ENCODE results near the gene IL1RAPL2.

The IL1RAPL2 gene

GRCh38 chrX:104564921-104565703 lies 887 bp upstream of the IL1RAPL2 start:
- DNase-seq (ENCODE audit: extremely low spot score) = no peak
- no peak for TF ChIP-seq FOXK2 (IDR thresholded peaks at IDR 0.05)
- TF ChIP-seq ARNT (IDR thresholded peaks at IDR 0.05) = no peak
- TF ChIP-seq FOXM1 (IDR thresholded peaks at IDR 0.05; ENCODE audit: borderline replicate concordance) = no peak
- no peak for TF ChIP-seq ELF4 (IDR thresholded peaks at IDR 0.05)
- TF ChIP-seq NFRKB (IDR thresholded peaks at IDR 0.05) = no peak
- no peak for TF ChIP-seq PKNOX1 (IDR thresholded peaks at IDR 0.05)
- no peak for TF ChIP-seq HDGF (IDR thresholded peaks at IDR 0.05; ENCODE audit: borderline replicate concordance)
- TF ChIP-seq ZNF384 (IDR thresholded peaks at IDR 0.05) = no peak
- no peak for TF ChIP-seq CTBP1 (IDR thresholded peaks at IDR 0.05; ENCODE audit: borderline replicate concordance)
- no peak for TF ChIP-seq L3MBTL2 (conservative IDR thresholded peaks at IDR 0.05)
- TF ChIP-seq TARDBP (IDR thresholded peaks at IDR 0.05) = no peak
- no peak for TF ChIP-seq LEF1 (IDR thresholded peaks at IDR 0.05; ENCODE audit: borderline replicate concordance)
- no peak for TF ChIP-seq SP1 (IDR thresholded peaks at IDR 0.05)
- no peak for TF ChIP-seq FOXA1 (IDR thresholded peaks at IDR 0.05)
- TF ChIP-seq SUZ12 (IDR thresholded peaks at IDR 0.05) = no peak
- no peak for TF ChIP-seq BHLHE40 (IDR thresholded peaks at IDR 0.05; ENCODE audit: borderline replicate concordance)
- POLR2A ChIA-PET = no interaction called here
- CTCF ChIA-PET = interaction anchor here (0.7 to 2.0 kb wide), 4 partner anchors 9 to 454 kb away, joined by 3 to 8 read pairs (median 4); no protein-coding TSS in a partner anchor

GRCh38 chrX:104566681-104567501 lies 892 bp downstream of the IL1RAPL2 start:
- TF ChIP-seq TARDBP (IDR thresholded peaks at IDR 0.05) (no peak), PKNOX1 (IDR thresholded peaks at IDR 0.05) (no peak)
- no peak for DNase-seq (ENCODE audit: extremely low spot score)
- ChIA-PET POLR2A (no interaction called here), CTCF (interaction anchor here (0.5 to 2.0 kb wide), 6 partner anchors 8 to 623 kb away, joined by 3 to 8 read pairs (median 4); no protein-coding TSS in a partner anchor)

- ChIA-PET POLR2A (no interaction called here), CTCF (interaction anchor here (1.4 kb wide), 1 partner anchor 354 kb away, joined by 4 read pairs; no protein-coding TSS in a partner anchor)
- DNase-seq (ENCODE audit: extremely low spot score) = no peak
- TF ChIP-seq HDGF (IDR thresholded peaks at IDR 0.05; ENCODE audit: borderline replicate concordance) (no peak), FOXM1 (IDR thresholded peaks at IDR 0.05; ENCODE audit: borderline replicate concordance) (no peak), ARNT (IDR thresholded peaks at IDR 0.05) (no peak), ELF4 (IDR thresholded peaks at IDR 0.05) (no peak), SUZ12 (IDR thresholded peaks at IDR 0.05) (no peak), NFRKB (IDR thresholded peaks at IDR 0.05) (no peak), CTBP1 (IDR thresholded peaks at IDR 0.05; ENCODE audit: borderline replicate concordance) (no peak), LEF1 (IDR thresholded peaks at IDR 0.05; ENCODE audit: borderline replicate concordance) (no peak), SP1 (IDR thresholded peaks at IDR 0.05) (no peak), ZNF384 (IDR thresholded peaks at IDR 0.05) (no peak), FOXA1 (IDR thresholded peaks at IDR 0.05) (no peak), FOXK2 (IDR thresholded peaks at IDR 0.05) (no peak), TARDBP (IDR thresholded peaks at IDR 0.05) (no peak), PKNOX1 (IDR thresholded peaks at IDR 0.05) (no peak), L3MBTL2 (conservative IDR thresholded peaks at IDR 0.05) (no peak), BHLHE40 (IDR thresholded peaks at IDR 0.05; ENCODE audit: borderline replicate concordance) (no peak)
Observed at GRCh38 chrX:104567506-104567905, 1.5 kb downstream of the IL1RAPL2 start.

DNA sequence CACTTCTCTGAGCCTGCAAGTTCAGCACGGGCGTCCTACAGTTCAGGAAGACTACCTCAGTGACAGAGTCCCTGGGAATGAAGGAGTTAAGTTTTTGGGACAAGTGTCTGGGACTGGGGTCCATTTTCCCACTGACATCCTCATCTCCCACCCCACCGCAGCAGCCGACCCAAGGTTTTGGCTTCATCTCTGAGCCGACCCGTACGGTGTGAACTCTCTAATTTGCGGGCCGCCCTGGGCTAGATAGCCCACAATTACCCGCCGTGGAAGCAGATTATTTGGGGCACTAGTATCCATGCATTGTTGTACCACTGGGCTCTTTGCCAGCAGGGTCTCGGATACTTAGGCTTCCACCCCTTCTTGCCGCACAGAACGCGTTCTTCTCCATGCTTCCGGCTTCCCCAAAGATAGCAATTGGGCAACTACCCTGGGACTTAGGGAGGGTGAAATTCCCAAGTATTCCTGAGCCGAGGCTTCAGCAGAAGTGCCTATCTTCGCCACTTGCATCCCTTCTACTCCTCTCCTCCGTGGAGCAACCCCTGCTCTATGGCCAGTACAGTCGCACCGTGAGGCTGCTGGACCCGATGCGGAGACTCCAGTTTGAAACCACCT lies 2.4 kb downstream of the IL1RAPL2 start:
- ChIA-PET CTCF (no interaction called here), POLR2A (no interaction called here)
- TF ChIP-seq SUZ12 (IDR thresholded peaks at IDR 0.05) (no peak), PKNOX1 (IDR thresholded peaks at IDR 0.05) (no peak)
- no peak for DNase-seq (ENCODE audit: extremely low spot score)

DNA sequence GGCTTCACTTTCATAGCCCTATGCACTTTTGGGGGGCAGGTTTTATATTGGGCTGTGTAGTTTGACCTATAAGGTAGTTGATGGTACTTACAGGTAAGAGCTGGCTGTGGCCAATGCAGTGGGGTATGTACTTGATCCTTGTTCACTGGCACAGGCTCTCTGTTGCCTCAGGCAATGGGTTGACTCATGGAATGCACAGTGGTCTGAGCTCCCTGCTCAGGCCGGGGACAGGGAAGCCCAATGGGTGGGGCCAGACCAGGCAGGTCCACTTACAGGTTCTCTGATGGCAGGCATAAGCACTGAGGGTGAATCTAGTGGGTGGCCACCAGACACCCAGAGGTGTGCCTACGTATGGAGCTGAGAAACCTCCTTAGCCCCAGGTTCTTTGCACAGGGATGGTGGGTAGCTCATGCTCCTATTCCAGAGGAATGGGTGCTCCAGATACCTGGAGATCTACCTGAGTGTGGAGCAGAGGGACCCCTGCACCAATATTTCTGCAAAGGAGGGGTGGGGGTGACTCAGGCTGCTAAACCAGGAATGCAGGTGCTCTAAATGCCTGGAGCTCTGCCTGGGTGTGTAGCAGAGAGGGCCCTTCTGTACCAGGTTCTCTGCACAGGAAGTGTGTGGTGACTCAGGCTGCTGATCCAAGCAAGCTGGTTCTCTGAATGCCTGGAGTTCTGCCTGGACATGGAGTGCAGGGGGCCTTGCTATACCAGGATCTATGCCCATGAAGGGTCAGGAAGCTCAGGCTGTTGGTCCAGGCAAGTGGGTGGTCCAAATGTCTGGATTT lies 52.3 kb downstream of the IL1RAPL2 start:
- TF ChIP-seq ZNF384 (IDR thresholded peaks at IDR 0.05) = no peak
- no peak for TF ChIP-seq ELF4 (IDR thresholded peaks at IDR 0.05)
- no peak for TF ChIP-seq HDGF (IDR thresholded peaks at IDR 0.05; ENCODE audit: borderline replicate concordance)
- no peak for TF ChIP-seq SP1 (IDR thresholded peaks at IDR 0.05)
- TF ChIP-seq L3MBTL2 (conservative IDR thresholded peaks at IDR 0.05) = no peak
- TF ChIP-seq LEF1 (IDR thresholded peaks at IDR 0.05; ENCODE audit: borderline replicate concordance) = no peak
- no peak for TF ChIP-seq FOXM1 (IDR thresholded peaks at IDR 0.05; ENCODE audit: borderline replicate concordance)
- no peak for TF ChIP-seq BHLHE40 (IDR thresholded peaks at IDR 0.05; ENCODE audit: borderline replicate concordance)
- no peak for TF ChIP-seq FOXA1 (IDR thresholded peaks at IDR 0.05)
- TF ChIP-seq NFRKB (IDR thresholded peaks at IDR 0.05) = no peak
- TF ChIP-seq SUZ12 (IDR thresholded peaks at IDR 0.05) = no peak
- TF ChIP-seq ARNT (IDR thresholded peaks at IDR 0.05) = no peak
- no peak for TF ChIP-seq PKNOX1 (IDR thresholded peaks at IDR 0.05)
- no peak for TF ChIP-seq TARDBP (IDR thresholded peaks at IDR 0.05)
- TF ChIP-seq FOXK2 (IDR thresholded peaks at IDR 0.05) = no peak
- no peak for TF ChIP-seq CTBP1 (IDR thresholded peaks at IDR 0.05; ENCODE audit: borderline replicate concordance)
- CTCF ChIA-PET = no interaction called here
- POLR2A ChIA-PET = no interaction called here
- no peak for DNase-seq (ENCODE audit: extremely low spot score)
